ENCODE results near the gene VAC14.

- TF ChIP-seq, protein P1, sequence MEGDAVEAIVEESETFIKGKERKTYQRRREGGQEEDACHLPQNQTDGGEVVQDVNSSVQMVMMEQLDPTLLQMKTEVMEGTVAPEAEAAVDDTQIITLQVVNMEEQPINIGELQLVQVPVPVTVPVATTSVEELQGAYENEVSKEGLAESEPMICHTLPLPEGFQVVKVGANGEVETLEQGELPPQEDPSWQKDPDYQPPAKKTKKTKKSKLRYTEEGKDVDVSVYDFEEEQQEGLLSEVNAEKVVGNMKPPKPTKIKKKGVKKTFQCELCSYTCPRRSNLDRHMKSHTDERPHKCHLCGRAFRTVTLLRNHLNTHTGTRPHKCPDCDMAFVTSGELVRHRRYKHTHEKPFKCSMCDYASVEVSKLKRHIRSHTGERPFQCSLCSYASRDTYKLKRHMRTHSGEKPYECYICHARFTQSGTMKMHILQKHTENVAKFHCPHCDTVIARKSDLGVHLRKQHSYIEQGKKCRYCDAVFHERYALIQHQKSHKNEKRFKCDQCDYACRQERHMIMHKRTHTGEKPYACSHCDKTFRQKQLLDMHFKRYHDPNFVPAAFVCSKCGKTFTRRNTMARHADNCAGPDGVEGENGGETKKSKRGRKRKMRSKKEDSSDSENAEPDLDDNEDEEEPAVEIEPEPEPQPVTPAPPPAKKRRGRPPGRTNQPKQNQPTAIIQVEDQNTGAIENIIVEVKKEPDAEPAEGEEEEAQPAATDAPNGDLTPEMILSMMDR (IDR thresholded peaks at IDR 0.05): no peak
- TF ChIP-seq POLR2A (IDR thresholded peaks at IDR 0.05) (no peak), EP300 (IDR thresholded peaks at IDR 0.05) (no peak)
Observed at GRCh38 chr16:70670175-70670574, 130.8 kb downstream of the VAC14 start.
